SW480 (cell line): ENCODE results near the gene SMG5.

ENCODE experiments used
- DNase-seq: peaks from one replicate; pipeline ENCODE4 v3.0.0-alpha.2; 2016; ENCODE audit warnings: low spot score

Gene SMG5

GRCh38 chr1:156212130-156212529 is 70.5 kb downstream of the SMG5 start:
- no peak for DNase-seq

DNA sequence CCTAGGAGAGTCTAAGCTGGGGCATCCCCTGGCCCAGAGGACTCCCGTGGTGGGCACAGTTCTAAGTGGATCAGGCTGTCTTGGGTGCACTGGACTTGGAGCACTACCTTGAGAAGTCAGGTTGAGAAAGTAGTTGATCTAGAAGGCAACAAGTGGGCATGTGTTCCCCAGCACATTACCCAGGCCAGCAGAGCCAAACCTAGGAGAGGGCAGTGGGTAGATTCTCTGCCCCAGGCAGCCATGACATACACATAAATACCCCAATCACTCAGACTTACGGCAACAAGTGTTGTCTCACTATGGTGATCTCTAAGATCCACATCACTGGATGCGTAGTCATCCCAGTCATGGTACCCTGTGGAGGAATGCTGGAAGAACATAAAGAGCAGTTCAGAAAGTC is 71.4 kb downstream of the SMG5 start:
- DNase-seq, result no peak

DNA sequence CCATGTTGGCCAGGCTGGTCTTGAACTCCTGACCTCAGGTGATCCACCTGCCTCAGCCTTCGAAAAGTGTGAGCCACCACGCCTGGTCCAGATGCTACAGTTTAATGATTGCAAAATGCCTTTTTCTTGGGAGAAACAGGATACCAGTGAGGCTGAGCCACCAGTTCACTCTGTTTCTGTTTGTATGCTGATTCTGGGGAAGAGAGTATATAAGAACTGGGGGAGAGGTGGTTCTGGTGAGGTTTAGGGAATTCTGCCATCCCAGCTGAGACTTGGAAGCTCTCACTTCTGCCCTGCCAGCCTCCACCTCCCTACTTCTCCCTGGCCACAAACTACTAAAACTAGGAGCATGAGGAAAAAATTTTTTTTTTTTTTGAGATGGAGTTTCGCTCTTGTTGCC is 77.9 kb downstream of the SMG5 start:
- no peak for DNase-seq

- no peak for DNase-seq
Observed at GRCh38 chr1:156203331-156203730, 79.3 kb downstream of the SMG5 start.

- DNase-seq, result no peak
Observed at GRCh38 chr1:156200044-156200443, 82.6 kb downstream of the SMG5 start.
